Spleen (tissue), 7 donors: ENCODE data around the gene PPARGC1A.

Source experiments
- CTCF ChIP-seq, 11 experiments: fragments of 200-600 bp in 7 of 11; fragments of 450-650 bp in 4 of 11; sonication (generic) in 4 of 11; IDR thresholded peaks in 8 of 11; conservative IDR thresholded peaks in 3 of 11; 1 replicate in 7 of 11; 2 replicates in 4 of 11; pipeline versions ENCODE4 v1.4.0 to v1.8.0; 2016 to 2021; ENCODE audit warnings: antibody characterized with exemption in 11 of 11, inconsistent platforms in 4 of 11, mild to moderate bottlenecking in 1 of 11
- POLR2AphosphoS5 ChIP-seq, 3 donors: sonication (generic); formaldehyde crosslinking; IDR thresholded peaks; one replicate each; pipeline ENCODE4 v1.5.1; 2017; ENCODE audit warnings: antibody characterized with exemption in 3 of 3
- donor health status: DM: no; HTN: no; CAD: no; lungs with moderate emphysema.
- donor health status: DM: no; HTN: no; CAD: no.
- donor health status: DM: no; HTN: no; CAD: no.

DNA sequence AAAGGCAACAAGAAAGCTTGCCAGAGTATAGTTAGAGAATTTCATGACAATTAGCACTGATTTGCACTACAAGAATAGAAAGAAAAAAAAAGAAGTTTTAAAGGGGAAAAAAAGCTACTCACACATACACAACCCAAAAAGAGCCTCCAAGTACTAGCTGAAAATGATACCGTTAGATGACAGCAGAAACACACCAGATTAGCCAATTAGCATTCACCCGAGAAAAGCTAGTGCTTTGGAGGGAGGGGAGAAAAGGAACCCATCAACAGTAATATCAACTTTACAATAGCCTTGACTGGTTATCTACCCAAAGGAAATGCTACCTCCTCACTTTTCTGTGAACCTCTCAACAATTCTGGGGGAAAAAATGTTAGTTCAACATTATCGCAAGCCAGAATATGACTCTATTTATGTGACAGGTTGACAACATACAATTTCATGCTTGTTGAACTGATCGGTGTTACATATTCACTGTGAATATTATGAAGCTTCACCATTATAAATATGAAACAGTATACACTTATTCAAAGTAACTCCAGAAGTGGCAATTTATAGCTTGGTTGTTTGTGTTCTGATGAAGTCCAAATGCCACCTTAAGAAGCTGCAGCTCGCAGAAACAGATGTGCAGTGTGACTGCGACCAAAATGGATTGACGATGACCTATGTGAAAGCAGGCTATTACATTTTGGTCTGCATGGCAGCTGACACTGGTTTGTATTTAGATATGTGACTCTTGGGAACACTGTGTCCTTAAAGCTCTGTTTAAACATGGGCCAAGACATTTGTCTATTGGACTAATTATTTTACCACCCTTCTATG is 15.9 kb downstream of the PPARGC1A start:
- TF ChIP-seq POLR2AphosphoS5 (IDR thresholded peaks at IDR 0.05): no peak
- no peak for TF ChIP-seq CTCF (IDR thresholded peaks at IDR 0.05 in 8 of 11, conservative IDR thresholded peaks at IDR 0.05 in 3 of 11)
